DOHH2 (cell line): ENCODE results near the gene TRMT112.

Experiments
- H3F3A ChIP-seq: fragments of 200-600 bp; sonication (generic), shearing (Covaris generic); 2 replicates; pipeline ENCODE4 v1.6.0; 2016; ENCODE audit warnings: antibody characterized with exemption, mild to moderate bottlenecking; ENCODE audit not compliant: control insufficient read depth, insufficient read depth
- H3K27ac ChIP-seq: fragments of 200-600 bp; sonication (generic); 2 replicates; pipeline ENCODE4 v1.5.1; 2014; ENCODE audit warnings: low read depth, mild to moderate bottlenecking, low read length, moderate library complexity
- H3K27me3 ChIP-seq: fragments of 200-600 bp; sonication (generic); 2 replicates; pipeline ENCODE4 v1.6.1; 2014; ENCODE audit warnings: mild to moderate bottlenecking, low read length, mixed read lengths; ENCODE audit not compliant: control insufficient read depth
- H3K36me3 ChIP-seq: fragments of 200-600 bp; sonication (generic); 2 replicates; pipeline ENCODE4 v1.6.1; 2014; ENCODE audit warnings: mild to moderate bottlenecking, low read length, moderate library complexity, mixed read lengths; ENCODE audit not compliant: control insufficient read depth
- H3K4me1 ChIP-seq: fragments of 200-600 bp; sonication (generic); 2 replicates; pipeline ENCODE4 v1.6.1; 2014; ENCODE audit warnings: mild to moderate bottlenecking, low read length, mixed read lengths; ENCODE audit not compliant: control insufficient read depth
- H3K4me2 ChIP-seq: fragments of 200-600 bp; sonication (generic); 2 replicates; pipeline ENCODE4 v1.6.0; 2014; ENCODE audit warnings: mild to moderate bottlenecking, low read length, moderate library complexity
- H3K4me3 ChIP-seq: fragments of 200-600 bp; sonication (generic); 2 replicates; pipeline ENCODE4 v1.5.1; 2014; ENCODE audit warnings: mild to moderate bottlenecking, low read length, mixed read lengths
- H3K79me2 ChIP-seq: fragments of 200-600 bp; sonication (generic); 2 replicates; pipeline ENCODE4 v1.6.1; 2014; ENCODE audit warnings: mild to moderate bottlenecking, low read length, mixed read lengths; ENCODE audit not compliant: control insufficient read depth
- H3K9me2 ChIP-seq: fragments of 200-600 bp; sonication (generic); replicated peaks from 2 replicates; pipeline ENCODE4 v1.6.1; 2014; ENCODE audit warnings: mild to moderate bottlenecking, low read length, mixed read lengths; ENCODE audit not compliant: control insufficient read depth
- H3K9me3 ChIP-seq: fragments of 200-600 bp; sonication (generic); 2 replicates; pipeline ENCODE4 v1.6.1; 2014; ENCODE audit warnings: antibody characterized with exemption, low read length, mixed read lengths; ENCODE audit not compliant: control insufficient read depth, insufficient read depth
- H4K20me1 ChIP-seq: fragments of 200-600 bp; sonication (generic); 2 replicates; pipeline ENCODE4 v1.6.0; 2014; ENCODE audit warnings: low read depth, mild to moderate bottlenecking, antibody characterized with exemption, low read length, moderate library complexity; ENCODE audit not compliant: control insufficient read depth, insufficient read depth
- CTCF ChIP-seq: fragments of 200-600 bp; sonication (generic); IDR thresholded peaks from one replicate; pipeline ENCODE4 v1.5.1; 2014; ENCODE audit warnings: antibody characterized with exemption, mild to moderate bottlenecking, low read depth, low read length; ENCODE audit not compliant: poor library complexity, severe bottlenecking
- EZH2phosphoT487 ChIP-seq: fragments of 200-600 bp; sonication (generic); IDR thresholded peaks from 2 replicates; pipeline ENCODE4 v1.6.1; 2017; ENCODE audit warnings: borderline replicate concordance, mild to moderate bottlenecking, antibody characterized with exemption, low read length, moderate library complexity, mixed read lengths

TRMT112 gene

GRCh38 chr11:64341851-64342791 lies 24.8 kb upstream of the TRMT112 start:
- Histone ChIP-seq H3F3A (no peaks in the 10 kb centered on the region; the same call in 1 of the 2 replicates), H3K79me2 (peaks cover 16% of the 10 kb centered on the region), H4K20me1 (peaks cover 8% of the 10 kb centered on the region; the same call in 1 of the 2 replicates), H3K36me3 (peaks cover 40% of the 10 kb centered on the region), H3K9me2 (no peaks in the 10 kb centered on the region), H3K27me3 (no peaks in the 10 kb centered on the region), H3K27ac (no peak overlapping the region), H3K4me1 (peaks cover 46% of the 10 kb centered on the region), H3K4me2 (peak overlapping the region; percentile 46), H3K4me3 (peak overlapping the region; percentile 33; the same call in 1 of the 2 replicates), H3K9me3 (no peaks in the 10 kb centered on the region)
- no peak for TF ChIP-seq EZH2phosphoT487
- no peak for TF ChIP-seq CTCF

- Histone ChIP-seq H3F3A (no peaks in the 10 kb centered on the region; the same call in 1 of the 2 replicates), H3K4me3 (peak overlapping the region; percentile 81; the same call in 1 of the 2 replicates), H3K4me1 (peaks cover 49% of the 10 kb centered on the region), H3K9me2 (no peaks in the 10 kb centered on the region), H3K4me2 (peak overlapping the region; percentile 86), H3K27me3 (no peaks in the 10 kb centered on the region), H3K36me3 (peaks cover 40% of the 10 kb centered on the region), H3K9me3 (no peaks in the 10 kb centered on the region), H3K27ac (no peak overlapping the region), H3K79me2 (peaks cover 16% of the 10 kb centered on the region), H4K20me1 (peaks cover 8% of the 10 kb centered on the region; the same call in 1 of the 2 replicates)
- no peak for TF ChIP-seq EZH2phosphoT487
- TF ChIP-seq CTCF = no peak
Observed at GRCh38 chr11:64341429-64341828, 24.1 kb upstream of the TRMT112 start.

- H3K4me2 ChIP-seq = peak overlapping the region; percentile 86
- H3K4me1 ChIP-seq = peaks cover 54% of the 10 kb centered on the region
- H3K79me2 ChIP-seq = peaks cover 16% of the 10 kb centered on the region
- peaks cover 8% of the 10 kb centered on the region; the same call in 1 of the 2 replicates for H4K20me1 ChIP-seq
- H3F3A ChIP-seq = no peaks in the 10 kb centered on the region; the same call in 1 of the 2 replicates
- no peaks in the 10 kb centered on the region for H3K27me3 ChIP-seq
- peak overlapping the region; percentile 87 for H3K27ac ChIP-seq
- peak overlapping the region; percentile 81 for H3K4me3 ChIP-seq
- peaks cover 40% of the 10 kb centered on the region for H3K36me3 ChIP-seq
- H3K9me3 ChIP-seq = no peaks in the 10 kb centered on the region
- no peaks in the 10 kb centered on the region for H3K9me2 ChIP-seq
- TF ChIP-seq EZH2phosphoT487 (no peak), CTCF (peak; percentile 48)
Observed at GRCh38 chr11:64340671-64341335, 23.4 kb upstream of the TRMT112 start.
